ENCODE measurements around the gene SPATS2. TPM values are rescaled to one million over a fixed set of nuclear protein-coding genes. Genes with fewer than 3 reads are reported as not detected.
A peak's percentile ranks its signal among the peaks of the same experiment; 100 is the strongest.

SPATS2 gene
- total RNA-seq, 1 donor from 2014 or later, result 5.9 TPM

- H3K4me3 ChIP-seq, result no peak overlapping the region
- H3K36me3 ChIP-seq, result no peaks in the 10 kb centered on the region
- peaks cover 7% of the 10 kb centered on the region for H3K27me3 ChIP-seq (ENCODE audit: low read depth)
- no peaks in the 10 kb centered on the region for H3K9me3 ChIP-seq (replicated peaks)
- TF ChIP-seq CTCF (IDR thresholded peaks at IDR 0.05; ENCODE audit: borderline replicate concordance), result no peak
- intact Hi-C loops (cut with micrococcal nuclease), result no loop called here
- no peak overlapping the region for H3K27ac ChIP-seq (replicated peaks)
- peaks cover 15% of the 10 kb centered on the region for H3K4me1 ChIP-seq
- no peak for DNase-seq
Observed at GRCh38 chr12:49362077-49362476, 5.2 kb upstream of the SPATS2 start.

- peaks cover 40% of the 10 kb centered on the region for H3K4me1 ChIP-seq
- peaks cover 5% of the 10 kb centered on the region for H3K27me3 ChIP-seq (ENCODE audit: low read depth)
- no peaks in the 10 kb centered on the region for H3K9me3 ChIP-seq (replicated peaks)
- no peaks in the 10 kb centered on the region for H3K36me3 ChIP-seq
- no peak overlapping the region for H3K27ac ChIP-seq (replicated peaks)
- TF ChIP-seq CTCF (IDR thresholded peaks at IDR 0.05; ENCODE audit: borderline replicate concordance), result no peak
- no peak for DNase-seq
- H3K4me3 ChIP-seq, result no peak overlapping the region
- intact Hi-C loops (cut with micrococcal nuclease), result no loop called here
Observed at GRCh38 chr12:49364989-49365388, 2.3 kb upstream of the SPATS2 start.

GRCh38 chr12:49365542-49365941 is 1.7 kb upstream of the SPATS2 start:
- no peak for DNase-seq
- Histone ChIP-seq H3K27ac (replicated peaks) (peak overlapping the region; percentile 97), H3K36me3 (no peaks in the 10 kb centered on the region), H3K9me3 (replicated peaks) (no peaks in the 10 kb centered on the region), H3K4me3 (peak overlapping the region; percentile 81), H3K27me3 (ENCODE audit: low read depth) (no peaks in the 10 kb centered on the region), H3K4me1 (peaks cover 43% of the 10 kb centered on the region)
- intact Hi-C loops (cut with micrococcal nuclease), result no loop called here
- no peak for TF ChIP-seq CTCF (IDR thresholded peaks at IDR 0.05; ENCODE audit: borderline replicate concordance)

- Histone ChIP-seq H3K4me1 (peaks cover 43% of the 10 kb centered on the region), H3K27me3 (ENCODE audit: low read depth) (no peaks in the 10 kb centered on the region), H3K4me3 (peak overlapping the region; percentile 81), H3K27ac (replicated peaks) (peak overlapping the region; percentile 97), H3K36me3 (no peaks in the 10 kb centered on the region), H3K9me3 (replicated peaks) (no peaks in the 10 kb centered on the region)
- DNase-seq, result no peak
- no peak for TF ChIP-seq CTCF (IDR thresholded peaks at IDR 0.05; ENCODE audit: borderline replicate concordance)
- intact Hi-C loops (cut with micrococcal nuclease), result no loop called here
Observed at GRCh38 chr12:49366096-49366651, 1.1 kb upstream of the SPATS2 start.

GRCh38 chr12:49366652-49367380 is 446 bp upstream of the SPATS2 start:
- H3K4me3 ChIP-seq, result peak overlapping the region; percentile 81
- H3K36me3 ChIP-seq, result no peaks in the 10 kb centered on the region
- H3K27me3 ChIP-seq (ENCODE audit: low read depth), result no peaks in the 10 kb centered on the region
- TF ChIP-seq CTCF (IDR thresholded peaks at IDR 0.05; ENCODE audit: borderline replicate concordance), result peak; percentile 51
- peaks cover 43% of the 10 kb centered on the region for H3K4me1 ChIP-seq
- peak; percentile 91 for DNase-seq
- no peaks in the 10 kb centered on the region for H3K9me3 ChIP-seq (replicated peaks)
- H3K27ac ChIP-seq (replicated peaks), result peak overlapping the region; percentile 97
- intact Hi-C loops (cut with micrococcal nuclease), result no loop called here
